ENCODE results near the gene SMIM43. TPM values are rescaled to one million over a fixed set of nuclear protein-coding genes. Genes with fewer than 3 reads are reported as not detected.
A peak's percentile ranks its signal among the peaks of the same experiment; 100 is the strongest.

The SMIM43 gene
- total RNA-seq, 3 donors from 2014 or later = 1.0 TPM; not detected in 2

DNA sequence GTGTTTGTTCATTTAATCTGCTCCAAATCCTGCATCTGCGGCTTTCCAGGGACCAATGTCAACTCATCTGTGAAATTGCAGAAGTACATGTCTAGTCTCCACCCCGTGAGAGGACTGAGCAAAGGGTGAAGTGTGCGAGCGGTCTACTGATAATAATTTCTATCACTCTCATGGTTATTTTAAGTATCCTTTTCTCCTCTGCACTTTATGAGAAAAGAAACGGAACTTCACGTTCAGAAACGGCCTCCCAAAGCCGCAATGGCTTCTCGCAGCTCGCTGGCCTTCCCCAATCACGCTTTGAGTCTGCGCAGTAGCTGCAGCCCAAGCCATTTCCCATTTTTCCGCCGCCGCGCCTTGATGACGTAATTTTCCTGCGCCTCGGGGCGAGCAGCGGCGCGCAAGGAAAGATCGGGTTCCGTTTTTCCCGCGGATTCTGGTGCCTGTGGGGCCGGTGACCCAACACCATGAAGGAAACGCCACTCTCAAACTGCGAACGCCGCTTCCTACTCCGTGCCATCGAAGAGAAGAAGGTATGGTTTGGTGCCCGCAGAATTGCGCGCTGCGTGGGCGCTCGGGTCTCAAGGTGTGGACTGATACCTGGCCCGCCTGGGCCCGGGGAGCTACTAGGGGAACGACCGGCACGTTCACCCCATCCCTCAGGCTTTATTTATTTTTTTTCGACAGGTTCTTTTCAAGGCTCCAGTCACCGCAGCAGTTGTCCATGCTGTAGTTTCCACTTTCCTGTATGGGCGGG, 36.2 kb upstream of the SMIM43 start, which contains the start of gene EXOSC9:
Gene EXOSC9 (plus strand): TSS at position 363 of the 754 bp plus-strand sequence. CDS start 102 bp downstream, at position 465.
- no peaks in the 10 kb centered on the region for H3K4me1 ChIP-seq (ENCODE audit: low read depth)
- ATAC-seq = peak; percentile 99
- H3K4me3 ChIP-seq = peak within 1 kb of the TSS; percentile 74
- TF ChIP-seq, protein P1, sequence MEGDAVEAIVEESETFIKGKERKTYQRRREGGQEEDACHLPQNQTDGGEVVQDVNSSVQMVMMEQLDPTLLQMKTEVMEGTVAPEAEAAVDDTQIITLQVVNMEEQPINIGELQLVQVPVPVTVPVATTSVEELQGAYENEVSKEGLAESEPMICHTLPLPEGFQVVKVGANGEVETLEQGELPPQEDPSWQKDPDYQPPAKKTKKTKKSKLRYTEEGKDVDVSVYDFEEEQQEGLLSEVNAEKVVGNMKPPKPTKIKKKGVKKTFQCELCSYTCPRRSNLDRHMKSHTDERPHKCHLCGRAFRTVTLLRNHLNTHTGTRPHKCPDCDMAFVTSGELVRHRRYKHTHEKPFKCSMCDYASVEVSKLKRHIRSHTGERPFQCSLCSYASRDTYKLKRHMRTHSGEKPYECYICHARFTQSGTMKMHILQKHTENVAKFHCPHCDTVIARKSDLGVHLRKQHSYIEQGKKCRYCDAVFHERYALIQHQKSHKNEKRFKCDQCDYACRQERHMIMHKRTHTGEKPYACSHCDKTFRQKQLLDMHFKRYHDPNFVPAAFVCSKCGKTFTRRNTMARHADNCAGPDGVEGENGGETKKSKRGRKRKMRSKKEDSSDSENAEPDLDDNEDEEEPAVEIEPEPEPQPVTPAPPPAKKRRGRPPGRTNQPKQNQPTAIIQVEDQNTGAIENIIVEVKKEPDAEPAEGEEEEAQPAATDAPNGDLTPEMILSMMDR (IDR thresholded peaks at IDR 0.05) = no peak
- H3K36me3 ChIP-seq (ENCODE audit: low read depth) = no peaks in the 10 kb centered on the region
- H3K9me3 ChIP-seq = no peaks in the 10 kb centered on the region
- intact Hi-C loops (cut with DNase I, micrococcal nuclease) = no loop called here
- DNase-seq = peak; percentile 94 to 97 (median 96)

GRCh38 chr4:121800638-121800960, 35.6 kb upstream of the SMIM43 start:
- intact Hi-C loops (cut with DNase I, micrococcal nuclease) = no loop called here
- Histone ChIP-seq H3K4me1 (ENCODE audit: low read depth) (no peaks in the 10 kb centered on the region), H3K36me3 (ENCODE audit: low read depth) (no peaks in the 10 kb centered on the region), H3K9me3 (no peaks in the 10 kb centered on the region), H3K4me3 (peak overlapping the region; percentile 74)
- no peak for DNase-seq
- TF ChIP-seq, protein P1 (IDR thresholded peaks at IDR 0.05) = no peak
- peak; percentile 20 for ATAC-seq

- H3K9me3 ChIP-seq = no peaks in the 10 kb centered on the region
These were observed 35.0 kb upstream of the SMIM43 start for GRCh38 chr4:121799867-121800501.

DNA sequence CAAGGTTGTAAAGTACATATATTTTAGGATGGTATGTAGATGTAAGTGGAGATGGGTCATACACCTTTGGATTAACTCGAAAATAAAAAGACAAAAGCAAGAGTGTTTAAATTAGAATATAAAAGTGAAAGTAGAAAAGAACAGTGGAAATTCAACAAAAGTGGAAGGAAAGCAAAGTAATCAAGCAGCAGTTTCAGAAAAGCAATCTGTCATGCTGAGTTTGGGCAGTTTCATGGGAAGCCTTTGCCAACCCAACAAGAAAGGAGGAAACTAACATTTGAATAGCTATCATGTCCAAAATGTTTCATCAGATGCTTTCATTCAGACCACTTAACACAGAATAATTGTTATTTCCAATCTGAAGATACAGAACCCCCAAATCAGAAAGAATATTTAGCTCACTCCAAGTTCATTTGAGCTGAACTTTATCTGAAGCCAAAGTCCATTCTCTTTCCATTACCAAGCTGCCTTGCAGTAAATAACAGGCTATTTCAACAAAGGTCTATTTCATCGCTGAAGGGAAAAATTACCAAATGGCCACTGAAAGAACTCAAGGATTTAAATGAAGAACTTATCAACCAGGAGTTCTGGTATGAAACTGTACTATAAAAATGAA, 34.4 kb upstream of the SMIM43 start:
- no peak for DNase-seq
- H3K4me3 ChIP-seq = no peak overlapping the region
- TF ChIP-seq, protein P1 (IDR thresholded peaks at IDR 0.05) = no peak
- intact Hi-C loops (cut with DNase I, micrococcal nuclease) = no loop called here
- H3K9me3 ChIP-seq = no peaks in the 10 kb centered on the region
- H3K4me1 ChIP-seq (ENCODE audit: low read depth) = no peaks in the 10 kb centered on the region
- no peak for ATAC-seq
- no peaks in the 10 kb centered on the region for H3K36me3 ChIP-seq (ENCODE audit: low read depth)

More at GRCh38 chr4:121799867-121800501, 35.0 kb upstream of the SMIM43 start:
- no peak for ATAC-seq
- no peak for DNase-seq
- no peaks in the 10 kb centered on the region for H3K4me1 ChIP-seq (ENCODE audit: low read depth)
- TF ChIP-seq, protein P1 (IDR thresholded peaks at IDR 0.05) = no peak
- H3K4me3 ChIP-seq = no peak overlapping the region
- no peaks in the 10 kb centered on the region for H3K36me3 ChIP-seq (ENCODE audit: low read depth)
- intact Hi-C loops (cut with DNase I, micrococcal nuclease) = no loop called here

DNA sequence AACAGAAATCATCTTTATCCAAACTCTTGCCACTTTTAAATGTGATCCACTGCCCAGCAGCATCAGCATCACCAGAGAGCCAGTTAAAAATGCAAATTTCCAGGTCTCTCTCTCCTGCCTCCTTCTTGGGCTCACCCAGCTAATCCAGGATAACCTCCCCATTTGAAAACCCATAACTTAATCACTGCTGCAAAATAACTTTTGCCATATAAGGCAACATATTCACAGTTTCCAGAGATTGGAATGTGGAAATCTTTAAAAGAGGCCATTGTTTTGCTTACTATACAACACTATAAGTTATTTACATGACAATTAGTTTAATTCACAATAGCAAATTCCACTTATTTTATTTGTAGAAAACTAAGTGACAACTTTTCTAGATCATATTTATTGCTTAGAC, 31.3 kb upstream of the SMIM43 start:
- DNase-seq (no peak), ATAC-seq (no peak)
- TF ChIP-seq, protein P1 (IDR thresholded peaks at IDR 0.05) = no peak
- Histone ChIP-seq H3K9me3 (no peaks in the 10 kb centered on the region), H3K4me3 (no peak overlapping the region), H3K4me1 (ENCODE audit: low read depth) (no peaks in the 10 kb centered on the region), H3K36me3 (ENCODE audit: low read depth) (no peaks in the 10 kb centered on the region)
- intact Hi-C loops (cut with DNase I, micrococcal nuclease) = no loop called here

Measured in mucosa of descending colon (tissue), 3 donors.